HL-60/S4 (cell line): ENCODE results near the gene UBE3B.

Experiments used
- in situ Hi-C: fragments of 300-500 bp; cut with MboI; formaldehyde crosslinking; loops from 2 replicates; pipeline ENCODE4 v1.14.3; 2022; ENCODE audit warnings: low sequenced_read_pairs

UBE3B gene

DNA sequence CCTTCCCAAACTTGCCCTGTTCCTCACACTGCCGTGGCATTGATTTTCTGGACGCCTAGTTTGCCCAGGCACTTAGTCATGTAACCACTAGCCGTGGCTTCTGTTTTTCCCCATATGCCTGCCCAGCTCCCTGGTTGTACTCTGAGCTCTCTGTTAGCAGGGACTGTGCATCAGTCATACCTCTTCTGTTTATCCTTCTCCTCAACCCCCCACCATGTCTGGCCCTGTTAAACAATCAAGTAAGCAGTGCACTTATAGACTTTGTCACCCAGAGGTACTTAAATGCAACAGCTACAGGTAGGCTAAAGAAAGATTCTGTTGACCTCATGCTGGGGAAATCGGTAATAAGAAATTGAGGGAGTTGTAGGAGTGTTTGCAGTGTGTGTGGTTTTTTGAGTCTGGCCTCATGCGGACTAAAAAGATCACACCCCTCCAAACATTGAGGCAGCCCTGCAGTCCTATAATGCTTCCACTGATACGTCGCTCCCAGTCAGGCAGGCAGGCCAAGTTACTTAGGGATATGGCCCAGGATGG, 17.0 kb downstream of the UBE3B start:
- in situ Hi-C loops, result no loop called here

DNA sequence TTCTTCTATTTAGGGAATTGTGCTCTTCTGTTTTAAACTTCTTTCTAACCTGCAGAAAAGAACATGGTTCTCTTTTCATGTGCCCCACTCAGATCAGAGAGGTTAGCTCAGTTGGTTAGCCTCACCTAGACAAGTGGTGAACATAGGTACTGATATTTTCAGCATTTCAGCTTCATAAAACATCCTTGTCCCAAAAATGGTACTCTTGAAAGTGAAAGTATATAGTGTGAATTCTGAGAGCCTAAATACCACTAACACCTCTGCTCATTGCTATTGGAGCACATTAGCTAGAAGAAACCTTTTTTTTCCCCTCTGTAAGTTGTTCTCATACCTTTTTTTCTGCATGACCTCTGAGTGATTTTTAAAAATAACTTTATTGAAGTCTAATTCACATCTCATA, 17.6 kb downstream of the UBE3B start:
- in situ Hi-C loops, result no loop called here

DNA sequence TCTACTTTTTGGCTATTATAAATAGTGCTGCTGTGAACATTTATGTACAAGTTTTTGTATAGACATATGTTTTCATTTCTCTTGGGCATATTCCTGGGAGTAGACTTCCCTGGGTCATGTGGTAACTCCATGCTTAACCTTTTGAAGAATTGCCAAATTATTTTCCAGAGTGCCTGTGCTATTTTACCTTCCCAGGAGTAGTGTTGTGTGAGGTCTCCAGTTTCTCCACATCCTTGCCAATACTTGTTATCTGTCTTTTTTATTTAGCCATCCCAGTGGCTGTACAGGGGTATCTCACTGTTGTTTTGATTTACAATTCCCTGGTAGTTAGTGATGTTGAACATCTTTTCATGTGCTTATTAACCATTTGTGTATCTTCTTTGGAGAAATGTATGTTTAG, 18.9 kb downstream of the UBE3B start:
- in situ Hi-C loops, result no loop called here

DNA sequence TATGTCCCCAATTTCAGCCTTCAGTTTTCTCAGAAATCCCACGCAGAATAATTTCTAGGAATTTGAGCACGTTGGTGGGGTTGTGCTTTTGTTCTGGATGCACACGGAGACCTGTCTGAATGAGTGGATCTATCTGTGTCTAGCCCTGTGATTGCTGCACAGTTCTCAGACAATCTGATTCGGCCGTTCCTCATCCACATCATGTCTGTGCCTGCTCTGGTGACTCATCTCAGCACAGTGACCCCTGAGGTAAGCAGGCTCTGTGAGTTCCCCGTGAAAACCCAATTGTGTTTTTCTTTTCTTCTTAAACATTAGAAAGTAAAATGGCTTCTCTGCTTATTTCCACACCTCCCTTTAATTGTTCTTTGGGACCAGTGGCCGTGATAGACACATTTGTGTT, 20.2 kb downstream of the UBE3B start:
- in situ Hi-C loops, result no loop called here

DNA sequence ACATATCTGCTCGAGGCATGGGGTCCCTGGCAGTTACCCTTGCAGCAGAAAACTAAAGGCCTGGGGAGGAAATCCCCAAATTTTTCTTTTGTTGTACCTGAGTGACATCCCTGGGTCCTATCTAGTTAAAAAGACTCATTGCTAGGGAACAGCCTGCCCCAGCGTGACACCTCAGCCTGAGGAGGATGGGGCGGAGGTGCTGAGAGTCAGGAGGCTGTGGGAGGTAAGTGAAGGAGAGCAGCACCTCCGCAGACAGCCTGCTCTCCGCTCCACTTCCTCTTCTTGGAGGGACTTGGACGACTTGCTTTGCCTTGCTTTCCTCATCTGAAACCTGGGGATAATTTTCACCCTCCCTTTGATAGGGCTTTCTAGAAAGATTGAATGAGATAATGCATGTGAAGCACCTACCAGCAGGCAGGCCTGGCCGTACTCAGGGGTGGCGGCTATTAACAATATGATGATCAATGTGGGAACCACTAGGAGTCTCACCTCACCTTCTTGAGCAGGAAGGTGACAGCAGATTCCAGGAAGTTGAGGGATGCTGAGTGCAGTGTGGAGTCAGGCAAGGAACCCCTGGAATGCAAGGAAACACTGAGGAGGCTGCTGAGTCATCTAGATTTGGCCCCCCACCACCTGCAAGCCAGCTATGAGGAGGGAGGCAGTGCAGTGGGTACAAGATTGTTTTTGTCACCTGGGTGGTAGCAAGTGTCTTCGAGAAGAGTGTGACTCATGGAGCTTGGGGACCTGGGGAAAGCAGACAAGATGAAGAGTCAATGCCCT, 23.2 kb downstream of the UBE3B start:
- in situ Hi-C loops, result no loop called here

DNA sequence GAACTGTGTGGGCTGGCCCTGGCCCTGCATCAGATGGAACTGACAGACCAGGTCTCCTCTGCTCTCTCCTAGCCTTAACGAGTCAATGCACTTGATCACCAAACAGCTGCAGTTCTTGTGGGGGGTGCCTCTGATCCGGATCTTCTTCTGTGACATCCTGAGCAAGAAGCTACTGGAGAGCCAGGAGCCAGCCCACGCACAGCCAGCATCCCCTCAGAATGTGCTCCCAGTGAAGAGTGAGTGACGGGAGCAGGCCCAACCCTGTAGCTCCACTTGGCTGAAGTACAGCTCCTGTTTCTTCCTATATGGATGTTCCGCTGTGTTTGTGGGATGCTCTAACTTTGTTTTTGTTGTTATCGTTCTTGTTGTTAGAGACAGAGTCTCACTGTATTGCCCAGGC, 23.9 kb downstream of the UBE3B start:
- in situ Hi-C loops, result no loop called here

DNA sequence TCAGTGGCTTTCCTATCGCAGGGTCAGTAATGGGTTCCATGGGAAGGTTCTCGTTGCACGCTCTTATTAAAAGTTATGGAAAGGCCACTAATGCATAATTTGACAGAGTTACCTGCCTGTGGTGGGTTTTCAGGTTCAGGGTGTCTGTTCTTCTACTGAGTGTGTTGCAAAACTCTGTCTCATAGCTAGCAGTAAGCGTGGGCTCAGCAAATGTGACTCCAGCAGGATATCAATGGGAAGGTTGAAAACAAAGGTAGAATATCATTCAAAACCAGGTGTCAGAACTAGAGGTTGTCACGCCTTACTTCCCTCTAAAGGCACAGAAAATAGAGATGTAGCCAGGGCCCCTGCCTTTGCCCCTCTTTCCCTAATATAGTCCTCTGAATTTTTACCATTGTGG, 24.9 kb downstream of the UBE3B start:
- in situ Hi-C loops, result no loop called here

DNA sequence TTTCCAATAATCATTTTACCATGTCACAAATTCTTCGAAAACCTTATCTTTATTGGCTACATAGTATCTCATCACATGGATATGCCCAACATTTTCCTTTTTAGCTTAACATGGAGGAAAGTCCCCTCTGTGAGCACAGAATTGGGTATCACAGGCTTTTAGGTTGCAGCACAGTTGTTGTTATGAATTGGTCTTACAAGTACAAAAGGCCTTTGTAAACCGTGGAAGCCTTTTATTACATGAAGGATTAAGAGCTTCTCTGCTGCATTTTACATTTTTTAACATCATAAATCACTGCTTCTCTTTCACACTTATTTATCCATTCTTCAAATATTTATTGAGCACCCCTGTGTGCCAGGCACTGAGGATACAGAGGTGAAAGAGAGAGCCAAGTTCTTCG, 26.2 kb downstream of the UBE3B start:
- in situ Hi-C loops, result no loop called here

DNA sequence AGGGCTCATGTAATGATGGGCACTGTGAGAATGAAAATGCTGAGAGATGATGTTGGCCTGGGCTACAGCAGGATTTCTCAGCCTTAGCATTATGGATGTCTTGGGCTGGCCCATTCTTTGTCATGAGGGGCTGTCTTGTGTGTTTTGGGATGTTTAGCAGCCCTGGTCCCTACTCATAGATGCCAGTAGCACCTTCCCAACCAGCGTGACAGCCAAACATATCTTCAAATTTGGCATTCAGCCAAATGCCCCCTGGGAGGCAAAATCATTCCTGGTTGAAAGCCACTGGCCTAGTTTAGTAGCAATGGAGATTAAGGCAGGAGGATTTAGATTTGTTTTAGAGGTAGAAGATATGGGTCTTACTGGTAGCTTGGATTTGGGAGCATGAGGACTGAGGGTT, 26.6 kb downstream of the UBE3B start:
- in situ Hi-C loops, result no loop called here

DNA sequence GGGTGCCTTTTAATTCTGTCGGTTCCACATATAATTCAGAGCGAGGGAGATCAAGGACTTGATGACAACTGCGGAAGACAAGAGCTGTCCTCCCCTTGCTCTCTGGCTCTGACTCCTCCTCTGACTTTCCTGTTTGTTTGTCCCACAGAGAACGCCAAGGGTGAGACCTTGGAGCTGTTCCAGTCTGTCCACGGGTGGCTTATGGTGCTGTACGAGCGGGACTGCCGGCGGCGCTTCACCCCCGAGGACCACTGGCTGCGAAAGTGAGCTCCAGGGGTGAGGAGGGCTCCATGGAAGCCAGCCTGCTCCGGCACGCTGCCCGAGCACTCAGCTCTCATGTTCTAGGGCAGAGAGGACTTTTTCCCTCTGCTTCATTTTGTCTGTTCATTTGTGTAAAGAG, 32.8 kb downstream of the UBE3B start:
- in situ Hi-C loops, result loop anchor here (10.0 kb wide), 1 partner anchor 265 kb away; no protein-coding TSS in a partner anchor

DNA sequence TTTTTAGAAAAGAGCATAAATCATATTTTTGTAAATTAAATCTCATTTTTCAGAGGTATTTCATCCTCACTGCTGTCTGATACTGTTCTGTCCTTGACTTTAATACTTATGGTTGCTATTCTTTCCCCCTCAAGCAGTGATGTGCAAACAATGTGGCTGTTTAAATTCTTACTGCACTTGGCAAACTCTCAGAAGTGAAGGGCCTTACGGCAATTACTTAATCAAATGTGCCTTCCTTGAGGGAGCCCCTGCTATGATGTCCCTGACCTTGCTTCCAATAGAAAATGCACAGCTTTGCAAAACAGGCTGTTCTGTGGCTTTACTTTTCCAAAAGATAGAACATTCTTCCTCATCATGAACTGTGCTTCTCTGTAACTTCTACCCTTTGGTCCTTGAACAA, 35.2 kb downstream of the UBE3B start:
- in situ Hi-C loops, result loop anchor here (10.0 kb wide), 1 partner anchor 262 kb away; no protein-coding TSS in a partner anchor

DNA sequence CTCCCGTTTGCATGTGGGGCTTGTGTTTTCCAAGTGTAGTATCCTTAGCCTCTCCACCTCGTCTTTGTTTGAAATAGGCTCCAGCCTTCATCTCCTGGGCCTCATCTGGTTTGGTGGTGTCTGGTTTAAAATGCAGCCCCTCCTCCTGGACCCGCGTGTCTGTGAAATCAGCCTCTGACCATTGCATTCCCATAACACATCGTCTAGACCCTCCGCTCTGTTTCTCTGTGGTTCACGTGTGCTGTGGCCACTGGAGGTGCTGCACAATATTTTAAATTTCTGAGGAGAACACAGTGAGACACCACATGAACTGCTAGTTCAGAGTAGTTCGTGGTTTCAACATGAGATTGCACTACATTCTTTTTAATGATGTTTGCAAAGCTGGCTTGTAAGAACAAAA, 35.6 kb downstream of the UBE3B start:
- in situ Hi-C loops, result loop anchor here (10.0 kb wide), 1 partner anchor 262 kb away; no protein-coding TSS in a partner anchor

DNA sequence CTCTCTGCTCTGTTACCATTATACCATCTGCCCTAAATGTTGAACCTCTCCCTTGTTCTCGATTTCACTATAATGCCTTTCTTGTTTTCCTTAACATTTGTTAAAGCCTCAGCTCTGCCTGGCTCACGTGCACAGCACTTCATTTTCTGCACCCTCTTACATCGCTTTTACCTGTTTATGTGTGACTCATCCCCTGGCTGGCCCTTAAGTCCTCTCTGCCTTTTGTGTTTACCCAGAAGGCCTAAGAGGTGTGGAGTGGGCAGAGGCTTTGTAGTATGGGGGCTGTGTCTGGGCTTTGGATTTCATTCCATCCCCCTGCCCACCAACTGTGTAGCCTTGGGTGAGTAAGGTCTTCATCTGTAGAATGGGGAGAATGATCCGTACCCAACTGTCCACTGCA, 36.5 kb downstream of the UBE3B start:
- in situ Hi-C loops, result loop anchor here (10.0 kb wide), 1 partner anchor 261 kb away; no protein-coding TSS in a partner anchor

DNA sequence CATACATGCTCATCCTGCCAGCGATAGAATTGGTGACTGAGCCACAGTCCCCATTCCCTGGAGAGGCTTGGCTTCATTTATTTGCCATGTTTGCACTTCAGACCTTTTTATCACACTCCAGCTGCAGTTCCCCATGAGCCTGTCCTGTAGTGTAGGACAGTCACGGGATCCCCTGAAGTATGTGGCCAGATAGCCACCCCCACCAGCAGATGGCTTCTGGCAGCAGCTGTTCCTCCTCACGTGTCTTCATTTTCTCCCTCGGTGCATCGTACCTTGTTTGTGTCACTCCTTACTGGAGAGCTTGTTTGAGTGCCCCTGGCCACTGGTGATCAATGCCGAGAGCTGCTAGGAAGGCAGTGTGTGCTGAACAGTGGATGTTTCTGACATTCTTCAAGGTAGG, 40.2 kb downstream of the UBE3B start:
- in situ Hi-C loops, result loop anchor here (10.0 kb wide), 1 partner anchor 257 kb away; no protein-coding TSS in a partner anchor

DNA sequence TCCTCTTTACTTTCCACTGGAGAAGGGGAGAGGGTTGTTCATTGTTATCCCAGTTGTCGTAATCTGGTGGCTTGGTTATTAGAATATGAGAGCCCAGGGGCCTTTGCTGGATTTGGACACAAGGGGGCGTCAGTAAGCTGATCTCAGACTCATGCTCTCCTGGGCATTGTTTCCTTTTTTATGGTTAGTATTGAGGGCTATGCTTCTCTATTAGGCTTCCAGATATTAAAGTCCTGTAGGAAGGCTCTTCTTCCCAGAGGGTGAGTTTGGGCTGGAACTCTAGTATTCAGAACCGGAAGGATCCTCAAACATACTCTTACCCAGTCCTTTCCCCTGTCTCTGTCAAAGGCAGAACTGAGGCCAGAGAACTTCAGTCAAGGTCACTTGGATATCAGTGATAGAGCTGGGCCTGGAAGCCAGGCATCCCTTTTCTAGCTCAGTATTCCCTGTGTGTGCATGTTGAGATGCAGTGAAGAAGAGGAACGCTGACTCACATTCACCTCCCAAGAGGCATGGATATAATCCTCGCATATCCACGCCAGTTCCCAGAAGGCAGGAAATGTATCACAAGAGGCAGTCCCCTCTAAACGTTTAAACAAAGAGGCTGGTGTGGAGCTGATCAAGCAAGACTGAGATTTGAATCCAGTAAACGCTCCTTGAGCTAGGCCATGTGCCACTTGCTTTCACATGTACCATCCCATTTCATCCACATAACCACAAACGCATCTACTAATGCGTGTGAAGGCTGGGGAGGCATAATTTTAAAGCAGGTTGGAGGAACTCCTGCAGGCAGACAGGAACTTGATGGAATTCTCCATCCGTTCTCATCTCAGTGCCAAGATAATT, 41.6 kb downstream of the UBE3B start:
- in situ Hi-C loops, result loop anchor here (10.0 kb wide), 1 partner anchor 256 kb away; no protein-coding TSS in a partner anchor

DNA sequence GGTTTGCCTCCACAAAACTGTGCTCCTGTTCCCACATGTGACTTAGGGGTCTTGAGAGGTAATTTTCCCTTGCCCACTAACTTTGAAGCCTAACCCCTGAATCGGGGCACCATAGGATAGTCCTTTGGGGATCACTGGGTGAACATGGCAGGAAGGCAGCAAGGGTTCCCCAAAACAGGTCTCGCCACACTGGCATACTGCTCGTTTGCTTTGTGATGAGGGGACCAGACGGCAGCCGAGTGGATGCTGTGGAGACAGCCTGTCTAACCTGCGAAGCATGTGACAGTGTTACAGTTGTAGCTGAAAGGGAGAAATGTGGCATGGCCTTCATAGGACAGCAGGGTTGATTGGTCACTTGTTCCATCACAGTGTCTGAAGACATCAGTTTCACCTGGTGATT, 42.4 kb downstream of the UBE3B start:
- in situ Hi-C loops, result loop anchor here (10.0 kb wide), 1 partner anchor 255 kb away; no protein-coding TSS in a partner anchor

DNA sequence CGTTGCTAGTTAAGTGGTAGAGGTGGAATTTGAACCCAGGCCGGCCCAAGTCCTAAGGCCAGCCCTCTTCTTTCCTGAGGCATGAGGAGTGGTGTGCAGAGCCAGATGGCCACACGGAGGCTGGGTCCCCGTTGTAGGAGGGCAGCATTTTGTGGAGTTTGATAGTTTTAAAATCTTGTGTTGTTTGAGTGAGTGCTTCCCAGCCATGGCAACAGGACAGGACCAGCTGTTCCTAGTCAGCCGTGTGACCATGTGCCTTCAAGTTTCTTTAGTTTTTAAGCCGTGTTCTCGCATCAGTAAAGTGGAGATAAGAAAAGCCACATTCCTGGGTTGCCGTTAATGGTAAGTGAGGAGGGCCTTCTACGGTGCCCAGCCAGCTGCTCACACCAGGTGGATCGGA, 44.4 kb downstream of the UBE3B start:
- in situ Hi-C loops, result no loop called here

DNA sequence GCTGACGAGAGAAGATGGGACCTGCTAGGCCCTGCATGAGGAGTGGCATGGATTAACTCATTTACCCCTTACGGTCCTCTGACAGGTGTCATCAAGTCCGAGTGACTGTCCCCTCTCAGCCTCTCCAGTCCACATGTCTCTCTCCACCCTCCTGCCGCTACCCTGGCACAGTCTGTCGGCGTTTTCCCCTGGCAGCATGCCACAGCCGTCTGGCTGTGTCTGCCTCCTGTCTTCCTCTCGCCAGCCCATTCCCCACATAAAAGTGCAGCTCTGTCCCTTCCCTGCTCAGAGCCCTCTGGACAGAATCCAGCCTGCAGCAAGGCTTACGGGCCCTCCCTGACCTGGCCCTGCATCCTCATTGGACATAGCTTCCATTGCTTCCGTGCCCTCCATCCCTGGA, 45.6 kb downstream of the UBE3B start:
- in situ Hi-C loops, result no loop called here

DNA sequence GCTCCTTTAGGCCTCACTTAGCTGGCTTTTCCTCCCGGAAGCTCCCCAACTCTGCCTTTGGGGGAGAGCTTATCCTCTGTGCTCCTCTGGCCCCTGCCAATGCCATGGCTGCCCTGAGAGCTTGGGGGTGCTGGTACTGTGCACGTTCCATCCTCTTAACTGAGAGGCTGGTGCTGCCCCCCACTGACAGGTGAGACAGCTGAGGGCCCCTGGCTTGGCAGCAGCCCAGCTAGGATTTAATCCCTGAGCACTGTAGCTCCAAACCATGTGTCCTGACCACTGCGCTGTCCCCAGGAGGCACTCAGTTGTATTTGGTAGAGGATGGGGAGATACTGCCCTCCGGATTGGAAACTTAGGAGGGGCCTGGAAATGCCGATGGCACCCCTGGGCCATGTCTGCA, 46.1 kb downstream of the UBE3B start:
- in situ Hi-C loops, result no loop called here

DNA sequence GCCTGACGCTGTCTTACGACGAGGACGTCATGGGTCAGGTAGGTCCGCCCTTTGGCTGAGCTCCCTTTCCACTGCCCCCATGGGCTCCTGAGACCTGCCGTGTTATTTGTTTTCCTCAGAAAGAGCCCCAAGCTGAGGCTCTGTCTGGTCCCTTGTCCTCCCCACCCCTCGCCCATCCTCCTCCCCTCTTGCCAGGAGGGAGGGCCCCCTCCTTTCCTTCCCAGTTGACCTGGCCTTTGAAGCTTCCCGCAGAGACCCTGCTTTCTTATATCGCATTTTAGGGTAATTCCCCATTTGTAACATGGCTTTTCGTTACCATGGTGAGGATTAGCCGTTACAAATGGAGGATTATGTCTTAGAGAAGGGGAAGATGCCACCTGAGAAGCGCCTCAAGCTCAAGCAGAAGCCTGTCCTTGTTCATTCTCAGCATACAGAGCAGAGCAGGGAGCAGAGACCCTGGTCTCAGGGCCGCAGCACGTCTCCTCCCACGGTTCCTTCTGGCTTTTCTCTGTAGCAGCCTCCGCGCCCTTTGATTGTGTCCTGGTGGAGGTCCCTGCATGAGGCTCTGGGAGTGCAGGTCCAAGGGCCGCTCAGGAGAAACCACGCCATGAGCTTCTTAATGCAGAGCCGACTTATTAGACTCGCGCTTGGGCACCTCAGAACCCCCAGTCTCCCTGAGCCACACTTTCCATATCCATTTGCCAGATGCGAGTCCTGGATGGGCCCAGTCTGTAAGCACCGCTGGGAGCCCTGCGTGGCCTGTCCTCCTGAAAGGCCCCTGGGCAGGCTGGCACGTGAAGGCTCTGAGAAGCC, 47.2 kb downstream of the UBE3B start:
- in situ Hi-C loops, result no loop called here

DNA sequence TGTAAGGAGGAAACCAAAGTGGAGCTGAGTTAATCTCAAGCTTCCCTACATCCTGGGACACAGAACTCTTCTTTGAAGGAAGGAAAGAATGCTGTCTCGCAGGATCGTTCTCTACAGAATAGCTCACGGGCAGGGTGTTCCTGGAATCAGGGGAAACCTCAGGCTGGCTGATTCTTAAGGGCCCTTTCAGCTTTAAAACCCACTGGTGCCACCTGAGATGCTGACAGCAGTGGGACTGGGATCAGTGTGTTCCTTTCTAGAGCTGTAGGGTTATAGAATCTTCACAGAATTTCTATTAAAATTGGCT, 47.8 kb downstream of the UBE3B start:
- in situ Hi-C loops, result no loop called here
